WI38 (cell line): ENCODE data around the gene COQ8A.

Source experiments
- H3K4me3 ChIP-seq: 2 replicates; pipeline ENCODE4 v1.5.1; 2011; ENCODE audit warnings: low read depth, mild to moderate bottlenecking, control low read depth, low read length
- CTCF ChIP-seq: IDR thresholded peaks from 2 replicates; pipeline ENCODE4 v1.5.1; 2012; ENCODE audit warnings: low read depth, mild to moderate bottlenecking, control low read depth, low read length

Gene COQ8A

GRCh38 chr1:226964611-226965486 is 24.8 kb downstream of the COQ8A start:
- no peak for TF ChIP-seq CTCF
- H3K4me3 ChIP-seq, result no peak overlapping the region

- TF ChIP-seq CTCF, result no peak
- no peak overlapping the region for H3K4me3 ChIP-seq
Measured at GRCh38 chr1:226965581-226966440, 25.7 kb downstream of the COQ8A start.

GRCh38 chr1:226966683-226967082 is 26.6 kb downstream of the COQ8A start:
- no peak overlapping the region for H3K4me3 ChIP-seq
- no peak for TF ChIP-seq CTCF

DNA sequence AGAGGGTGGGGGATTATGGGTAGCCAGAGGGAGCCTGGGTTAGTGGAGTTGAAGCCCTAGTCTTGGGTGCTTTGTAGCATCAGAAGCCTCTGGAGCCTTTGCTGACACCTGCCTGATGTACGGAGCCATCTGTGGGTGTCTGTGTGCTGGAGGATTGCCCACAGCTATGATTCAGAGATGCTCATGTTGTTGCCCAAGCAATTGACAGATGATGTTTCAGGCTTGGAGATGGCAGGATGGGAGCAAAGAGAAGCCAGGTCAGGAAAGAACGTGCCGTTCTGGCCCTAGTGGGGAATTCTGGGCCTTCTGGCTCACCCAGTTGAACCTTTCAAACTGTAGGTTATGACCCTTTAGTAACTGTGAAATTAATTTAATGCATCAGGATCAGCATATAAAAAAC is 27.6 kb downstream of the COQ8A start:
- H3K4me3 ChIP-seq, result no peak overlapping the region
- no peak for TF ChIP-seq CTCF

- TF ChIP-seq CTCF, result no peak
- no peak overlapping the region for H3K4me3 ChIP-seq
Measured at GRCh38 chr1:226971765-226972164, 31.7 kb downstream of the COQ8A start.

GRCh38 chr1:226972931-226973330 is 32.8 kb downstream of the COQ8A start:
- no peak for TF ChIP-seq CTCF
- H3K4me3 ChIP-seq, result no peak overlapping the region
